RWPE1 (cell line): ENCODE results near the gene KDM2A.

Experiments used
- CTCF ChIA-PET: fragments of 350-600 bp; sonication (Branson Sonifier 250); formaldehyde crosslinking; extraction: SDS; loops from one replicate; lab custom pipeline; 2021; lab: Yijun Ruan, JAX
- POLR2A ChIA-PET: fragments of 400-600 bp; formaldehyde crosslinking; extraction: SDS; loops from one replicate; lab custom pipeline; 2020; ENCODE audit warnings: antibody characterized with exemption; ENCODE audit not compliant: low non-redundant PET; lab: Yijun Ruan, JAX
- DNase-seq: peaks from one replicate; pipeline ENCODE4 v3.0.0; 2012; ENCODE audit warnings: low spot score
- H3K27ac ChIP-seq: fragments of 450-650 bp; 2 replicates; pipeline ENCODE4 v1.5.1; 2017
- TF ChIP-seq, protein P1 (sequence below): fragments of 450-650 bp; conservative IDR thresholded peaks from 2 replicates; pipeline ENCODE4 v1.5.1; 2017; ENCODE audit warnings: low read depth, mild to moderate bottlenecking

Gene KDM2A

GRCh38 chr11:67098799-67099429 is 20.1 kb upstream of the KDM2A start:
- TF ChIP-seq, protein P1, sequence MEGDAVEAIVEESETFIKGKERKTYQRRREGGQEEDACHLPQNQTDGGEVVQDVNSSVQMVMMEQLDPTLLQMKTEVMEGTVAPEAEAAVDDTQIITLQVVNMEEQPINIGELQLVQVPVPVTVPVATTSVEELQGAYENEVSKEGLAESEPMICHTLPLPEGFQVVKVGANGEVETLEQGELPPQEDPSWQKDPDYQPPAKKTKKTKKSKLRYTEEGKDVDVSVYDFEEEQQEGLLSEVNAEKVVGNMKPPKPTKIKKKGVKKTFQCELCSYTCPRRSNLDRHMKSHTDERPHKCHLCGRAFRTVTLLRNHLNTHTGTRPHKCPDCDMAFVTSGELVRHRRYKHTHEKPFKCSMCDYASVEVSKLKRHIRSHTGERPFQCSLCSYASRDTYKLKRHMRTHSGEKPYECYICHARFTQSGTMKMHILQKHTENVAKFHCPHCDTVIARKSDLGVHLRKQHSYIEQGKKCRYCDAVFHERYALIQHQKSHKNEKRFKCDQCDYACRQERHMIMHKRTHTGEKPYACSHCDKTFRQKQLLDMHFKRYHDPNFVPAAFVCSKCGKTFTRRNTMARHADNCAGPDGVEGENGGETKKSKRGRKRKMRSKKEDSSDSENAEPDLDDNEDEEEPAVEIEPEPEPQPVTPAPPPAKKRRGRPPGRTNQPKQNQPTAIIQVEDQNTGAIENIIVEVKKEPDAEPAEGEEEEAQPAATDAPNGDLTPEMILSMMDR = no peak
- ChIA-PET CTCF (interaction anchor here (0.7 kb wide), 1 partner anchor 1159 kb away, joined by 4 read pairs; no protein-coding TSS in a partner anchor), POLR2A (no interaction called here)
- DNase-seq = no peak
- 0 out of 2 replicates have a peak overlapping the region, but pooled peaks have one; percentile 2 for H3K27ac ChIP-seq

DNA sequence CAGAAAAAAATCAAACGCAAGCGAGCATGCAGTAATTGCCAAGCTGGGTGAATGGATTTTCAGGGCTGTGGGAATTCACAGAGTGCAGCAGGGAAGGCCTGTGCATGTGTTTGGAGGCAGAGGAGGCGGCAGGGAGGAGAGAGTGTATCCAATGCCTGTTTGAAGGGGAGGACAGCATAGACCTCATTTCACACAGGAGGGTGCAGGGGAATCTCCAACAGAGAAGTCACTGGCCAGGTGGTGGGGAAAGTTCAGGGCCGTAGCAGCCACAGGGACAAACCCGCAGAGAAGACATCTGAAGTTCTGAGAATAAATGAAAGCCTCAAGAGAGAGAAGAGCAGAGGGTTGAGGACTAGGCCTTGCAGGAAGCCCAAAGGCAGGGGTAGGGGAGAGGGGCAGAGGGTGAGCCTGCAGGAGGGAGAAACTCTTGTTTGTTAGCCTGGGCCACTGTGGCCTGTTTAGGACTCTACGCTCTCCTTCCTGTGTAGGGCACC is 19.2 kb upstream of the KDM2A start:
- ChIA-PET POLR2A (no interaction called here), CTCF (interaction anchor here (0.6 to 0.7 kb wide), 2 partner anchors 67 to 1158 kb away, joined by 4 to 5 read pairs; no protein-coding TSS in a partner anchor)
- TF ChIP-seq, protein P1 = no peak
- no peak for DNase-seq
- peak overlapping the region; percentile 23 for H3K27ac ChIP-seq

DNA sequence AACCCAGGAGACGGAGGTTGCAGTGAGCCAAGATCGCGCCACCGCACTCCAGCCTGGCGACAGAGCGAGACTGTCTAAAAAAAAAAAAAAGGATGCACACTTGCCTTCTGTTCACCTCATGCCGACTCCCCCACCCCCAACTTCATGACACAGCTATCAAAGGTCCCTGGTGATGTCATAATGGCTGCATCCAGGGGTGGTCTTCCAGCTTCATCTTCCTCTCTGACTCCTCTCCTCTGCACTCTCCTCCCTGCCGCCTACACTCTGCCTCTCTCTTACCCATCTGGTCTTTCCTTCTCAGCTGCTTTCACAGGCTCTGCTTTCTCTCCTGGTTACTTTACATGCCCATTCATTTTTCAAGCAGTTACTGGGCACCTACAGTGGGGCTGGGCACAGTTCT is 16.4 kb upstream of the KDM2A start:
- no peak for DNase-seq
- TF ChIP-seq, protein P1 = no peak
- CTCF ChIA-PET = no interaction called here
- POLR2A ChIA-PET = interaction anchor here (0.7 kb wide), 1 partner anchor 137 kb away, joined by 6 read pairs; no protein-coding TSS in a partner anchor
- H3K27ac ChIP-seq = no peak overlapping the region

DNA sequence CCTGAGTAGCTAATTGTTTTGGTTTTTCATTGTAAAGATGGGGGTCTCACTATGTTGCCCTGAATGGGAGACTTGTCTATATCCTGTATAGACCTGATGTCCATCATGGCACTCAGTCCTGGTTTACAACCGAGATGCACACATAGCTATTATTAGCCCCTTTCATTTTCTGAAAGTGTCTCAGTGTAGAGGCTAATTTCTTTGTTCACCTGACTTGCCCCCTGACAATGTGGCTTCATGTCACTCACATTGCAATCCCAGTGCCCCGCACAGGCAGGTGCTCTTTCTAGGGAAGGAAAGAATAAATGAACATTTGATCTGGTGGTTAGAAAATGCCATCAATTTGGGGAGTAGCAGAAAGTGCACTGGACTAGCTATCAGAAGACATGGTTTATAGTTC is 13.1 kb upstream of the KDM2A start:
- no peak overlapping the region for H3K27ac ChIP-seq
- TF ChIP-seq, protein P1 = no peak
- CTCF ChIA-PET = no interaction called here
- POLR2A ChIA-PET = no interaction called here
- no peak for DNase-seq

GRCh38 chr11:67111261-67111660 is 7.8 kb upstream of the KDM2A start:
- no peak for DNase-seq
- ChIA-PET POLR2A (no interaction called here), CTCF (interaction anchor here (0.7 kb wide), 1 partner anchor 29 kb away, joined by 3 read pairs; no protein-coding TSS in a partner anchor)
- no peak overlapping the region for H3K27ac ChIP-seq
- TF ChIP-seq, protein P1 = no peak

DNA sequence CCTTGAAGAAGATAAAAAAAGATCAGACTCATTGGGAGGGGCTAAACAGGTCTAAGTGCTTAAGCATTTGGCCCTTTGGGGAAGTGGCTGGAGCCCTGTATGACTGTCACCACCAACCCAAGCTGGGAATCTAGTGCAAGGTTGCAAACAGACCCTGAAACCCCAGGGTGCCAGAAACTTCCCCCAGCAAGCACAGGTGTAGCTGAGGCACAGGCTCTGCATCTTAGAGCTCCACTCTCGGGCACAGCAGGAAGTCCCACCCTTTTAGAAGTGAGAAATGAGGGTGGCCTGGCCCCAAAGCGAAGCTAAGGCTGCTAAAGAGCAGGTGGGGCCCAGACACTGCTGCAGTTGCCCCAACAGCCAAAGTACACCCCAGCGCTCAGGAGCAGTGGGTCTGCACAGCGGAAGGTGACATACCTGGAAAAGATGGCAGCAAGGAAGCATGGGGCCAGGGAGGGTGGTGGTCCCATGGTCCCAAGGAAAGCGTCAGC is 5.8 kb upstream of the KDM2A start:
- no peak for DNase-seq
- no peak overlapping the region for H3K27ac ChIP-seq
- ChIA-PET CTCF (no interaction called here), POLR2A (no interaction called here)
- TF ChIP-seq, protein P1 = no peak
